ENCODE data around the gene RTN4R.
A peak's percentile ranks its signal among the peaks of the same experiment; 100 is the strongest.

Gene RTN4R

GRCh38 chr22:20256551-20257211 is 11.4 kb downstream of the RTN4R start:
- no peak for DNase-seq

DNA sequence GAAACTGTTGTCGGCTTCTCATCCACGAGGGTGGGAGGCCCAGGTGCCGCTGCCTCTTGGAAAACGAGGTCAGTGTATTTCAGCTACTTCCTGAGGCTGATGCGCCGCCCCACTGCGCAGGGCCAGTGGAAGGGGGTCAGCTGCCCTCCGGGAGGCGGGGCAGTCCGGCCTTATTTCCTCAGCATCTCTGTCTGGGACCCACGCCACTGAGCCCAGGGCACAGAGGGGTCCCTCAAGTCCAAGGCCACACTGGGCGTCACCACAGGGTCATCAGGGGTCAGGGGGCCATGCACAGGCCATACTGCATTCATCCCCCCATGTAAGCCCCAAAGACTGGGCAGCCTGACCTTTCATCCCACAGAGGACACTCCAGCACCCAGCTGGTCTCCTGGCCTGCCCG is 12.1 kb downstream of the RTN4R start:
- DNase-seq, result no peak

DNA sequence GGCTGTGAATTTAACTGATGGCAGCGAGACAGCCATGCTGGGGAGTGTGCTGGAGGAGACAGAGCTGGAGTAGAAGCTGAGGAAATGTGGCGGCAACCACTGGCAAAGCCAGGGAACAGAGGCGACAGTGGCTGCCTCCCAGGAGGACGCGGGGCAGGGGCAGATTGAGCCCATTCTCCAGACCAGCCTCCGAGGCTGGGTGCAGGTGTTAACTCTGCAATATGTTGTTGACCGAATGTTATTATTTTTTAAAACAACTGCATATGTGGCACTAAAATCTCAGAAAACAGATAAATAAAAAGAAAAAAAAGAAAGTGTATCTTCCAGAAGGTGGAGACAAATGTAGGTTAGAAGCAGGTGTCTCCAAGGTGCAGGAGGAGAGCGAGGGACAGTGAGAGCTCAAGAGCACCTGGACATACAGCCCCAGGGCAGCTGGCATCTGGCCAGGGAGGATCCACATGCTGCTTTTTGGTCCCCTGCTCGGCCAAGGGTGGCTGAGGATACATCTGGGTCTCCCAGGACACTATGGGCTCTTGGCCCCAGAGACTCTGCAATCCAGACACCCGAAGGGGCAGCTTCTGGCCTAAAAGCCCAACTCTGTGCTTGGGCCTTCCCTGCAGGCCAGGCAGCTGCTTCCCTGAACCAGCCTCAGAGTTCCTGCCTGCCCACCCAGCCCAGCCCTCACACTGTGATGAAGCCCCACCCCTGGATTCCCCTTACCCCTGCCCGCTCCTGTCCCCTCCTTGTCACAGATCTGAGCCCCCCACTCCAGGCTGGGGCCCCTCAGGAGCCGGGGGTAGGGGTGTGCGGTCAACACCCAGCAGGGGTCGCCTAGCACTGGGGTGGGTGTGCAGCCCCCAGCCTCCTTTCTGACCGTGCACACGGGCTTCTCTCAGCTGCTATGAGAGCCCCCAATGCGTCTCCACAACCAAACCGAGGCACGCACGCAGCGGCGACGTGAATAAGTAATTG is 12.9 kb downstream of the RTN4R start:
- no peak for DNase-seq

- DNase-seq, result no peak
These were observed 15.0 kb downstream of the RTN4R start for GRCh38 chr22:20253161-20253560.

DNA sequence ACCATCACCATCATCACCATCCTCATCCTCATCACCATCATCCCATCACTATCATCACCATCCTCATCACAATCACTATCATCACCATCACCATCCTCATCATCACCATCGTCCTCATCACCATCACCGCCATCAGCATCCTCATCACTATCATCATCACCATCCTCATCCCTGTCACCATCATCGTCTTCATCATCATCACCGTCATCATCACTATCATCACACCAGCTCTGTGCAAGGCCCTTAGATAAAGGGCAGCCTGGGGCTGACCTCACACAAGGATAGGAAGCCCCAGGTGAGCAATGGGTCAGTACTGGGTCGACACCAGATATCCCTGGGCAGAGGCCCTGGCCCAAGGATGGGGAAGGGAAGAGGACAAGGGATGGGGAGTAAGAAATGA is 16.1 kb downstream of the RTN4R start:
- DNase-seq, result no peak

GRCh38 chr22:20251491-20251890 is 16.6 kb downstream of the RTN4R start:
- DNase-seq, result no peak

GRCh38 chr22:20249797-20250354 is 18.2 kb downstream of the RTN4R start:
- DNase-seq, result no peak

- DNase-seq, result no peak
These were observed 19.6 kb downstream of the RTN4R start for GRCh38 chr22:20248461-20248978.

DNA sequence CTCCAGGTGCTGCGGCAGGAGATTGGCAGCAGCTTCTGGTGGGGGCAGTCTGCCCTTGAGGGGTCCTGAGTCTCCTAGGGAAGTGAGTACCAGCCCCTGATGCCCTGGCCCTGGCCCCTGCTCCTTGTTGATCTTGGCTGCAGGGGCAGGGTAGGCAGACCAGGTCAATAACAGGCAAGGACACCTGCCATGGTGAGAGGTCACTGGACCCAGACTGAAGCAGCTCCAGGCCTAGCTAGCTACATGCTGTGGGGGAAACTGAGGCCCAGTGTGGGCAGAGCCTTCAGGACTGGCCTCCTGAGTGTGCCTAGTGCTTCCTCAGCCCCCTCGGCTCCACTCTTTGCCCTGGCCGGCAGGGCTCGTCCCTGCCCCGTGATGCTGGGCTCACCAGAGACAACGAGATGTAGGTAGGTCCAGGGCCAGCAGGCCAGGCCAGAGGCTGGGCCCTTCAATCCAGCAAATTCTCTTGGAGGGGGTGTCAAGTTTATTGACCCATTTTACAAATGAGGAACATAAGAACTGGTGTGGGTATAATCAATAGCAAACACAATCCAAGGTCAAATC is 20.4 kb downstream of the RTN4R start:
- DNase-seq, result no peak

GRCh38 chr22:20247010-20247505 is 21.1 kb downstream of the RTN4R start:
- DNase-seq, result no peak

DNA sequence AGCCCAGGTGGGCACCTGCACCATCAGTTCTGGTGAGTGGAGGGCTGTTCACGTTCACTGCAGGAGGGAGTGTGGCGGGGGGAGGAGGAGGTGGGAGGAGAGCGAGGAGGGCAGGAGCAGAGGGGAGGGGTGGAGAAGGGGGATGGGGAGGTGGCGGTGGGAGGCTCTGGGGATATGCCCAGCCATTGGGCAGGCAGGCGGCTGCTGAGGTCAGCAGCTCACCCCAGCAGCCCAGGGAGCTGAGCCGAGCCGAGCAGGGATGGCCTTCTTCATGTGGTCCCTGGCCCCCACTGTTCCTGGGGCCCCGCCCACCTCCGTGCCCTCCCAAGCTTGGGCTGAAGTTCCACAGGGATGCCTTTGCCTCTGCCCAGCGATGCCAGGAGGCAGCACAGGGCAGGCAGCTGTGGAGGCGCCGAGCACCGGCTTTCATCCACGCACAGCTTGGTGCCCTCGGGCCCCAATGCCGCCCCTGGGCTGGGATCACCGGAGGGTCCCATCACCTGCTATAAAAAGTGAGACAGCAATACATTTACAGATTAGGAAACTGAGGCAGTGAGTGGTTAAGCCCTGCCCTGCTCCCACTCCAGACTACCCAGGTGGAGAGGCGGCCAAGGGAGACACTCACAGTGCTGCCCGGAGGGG is 21.6 kb downstream of the RTN4R start:
- DNase-seq, result no peak

- no peak for DNase-seq
These were observed 22.3 kb downstream of the RTN4R start for GRCh38 chr22:20245577-20246367.

- peak; percentile 18 for DNase-seq
These were observed 23.2 kb downstream of the RTN4R start for GRCh38 chr22:20244691-20245576.

- no peak for DNase-seq
These were observed 23.9 kb downstream of the RTN4R start for GRCh38 chr22:20244250-20244648.

DNA sequence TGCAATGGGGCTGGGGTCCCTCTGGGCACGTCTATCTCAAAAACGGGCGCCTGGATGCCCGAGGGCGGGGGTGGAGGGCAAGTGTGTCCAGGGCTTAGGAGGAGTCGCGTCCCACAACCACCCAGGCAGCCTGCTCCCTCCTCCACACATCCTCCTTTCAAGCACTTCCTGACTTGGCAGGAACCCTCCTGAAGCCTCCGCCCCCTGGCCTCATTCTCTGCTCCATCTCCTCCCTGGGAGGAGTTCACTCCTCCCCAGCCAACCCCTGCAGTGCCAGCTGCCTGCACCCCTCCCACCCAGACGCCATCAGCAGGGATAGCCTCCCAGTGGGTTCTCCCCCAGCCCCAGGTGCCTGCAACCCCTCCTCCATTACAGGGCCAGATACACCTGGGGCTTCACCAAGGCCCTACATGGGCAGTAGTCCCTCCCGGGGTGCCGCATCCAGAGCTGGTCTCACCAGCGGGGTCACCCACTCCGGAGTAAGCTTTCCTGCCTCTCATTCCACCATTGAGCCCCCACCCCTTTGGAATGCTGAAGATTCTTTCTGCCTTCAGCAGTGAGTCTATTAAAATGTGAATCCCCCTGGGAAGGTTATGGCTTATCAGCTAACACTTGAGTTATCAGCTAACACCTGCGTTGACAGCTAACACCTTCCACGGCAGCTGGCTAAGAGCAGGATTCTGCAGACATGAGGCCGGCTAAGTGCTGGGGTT is 24.4 kb downstream of the RTN4R start:
- DNase-seq, result peak; percentile 58

GRCh38 chr22:20243176-20243536 is 25.0 kb downstream of the RTN4R start:
- no peak for DNase-seq

DNA sequence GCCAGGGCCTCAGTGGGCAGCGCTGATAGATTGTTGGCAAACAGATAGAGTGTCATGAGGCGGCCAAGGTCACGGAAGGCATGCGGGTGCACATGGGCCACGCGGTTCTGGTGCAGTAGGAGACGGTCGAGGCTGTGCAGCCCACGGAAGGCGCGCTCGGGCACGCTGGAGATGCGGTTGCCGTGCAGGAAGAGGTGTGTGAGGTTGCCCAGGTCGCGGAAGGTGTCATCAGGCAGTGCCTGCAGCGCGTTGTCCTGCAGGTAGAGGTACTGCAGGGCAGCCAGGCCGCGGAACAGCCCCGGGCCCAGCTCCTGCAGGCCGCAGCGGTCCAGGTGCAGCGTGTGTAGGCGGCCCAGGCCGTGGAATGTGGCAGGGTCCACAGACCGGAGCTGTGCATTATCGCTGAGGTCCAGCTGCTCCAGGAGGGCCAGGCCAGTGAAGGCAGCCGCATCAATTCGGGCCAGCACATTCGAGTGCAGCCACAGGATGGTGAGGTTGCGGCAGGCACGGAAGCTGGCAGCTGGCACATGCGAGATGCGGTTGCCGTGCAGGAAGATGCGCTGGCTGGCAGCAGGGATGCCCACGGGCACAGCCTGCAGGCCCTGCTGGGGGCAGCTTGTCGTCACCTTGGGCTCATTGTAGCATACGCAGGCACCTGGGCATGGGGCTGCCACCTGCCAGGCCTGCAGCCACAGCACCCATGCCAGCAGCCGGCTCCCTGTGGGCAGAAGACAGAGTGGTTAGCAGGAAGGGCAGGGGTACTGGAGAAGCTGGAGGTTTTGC is 25.5 kb downstream of the RTN4R start:
- DNase-seq, result no peak

- no peak for DNase-seq
These were observed 26.3 kb downstream of the RTN4R start for GRCh38 chr22:20241579-20242392.
